ENCODE data around the gene TNFRSF1B. TPM values are rescaled to one million over a fixed set of nuclear protein-coding genes. Genes with fewer than 3 reads are reported as not detected.

TNFRSF1B gene
- total RNA-seq, 1 donor from 2014 or later = 5.1 TPM

DNA sequence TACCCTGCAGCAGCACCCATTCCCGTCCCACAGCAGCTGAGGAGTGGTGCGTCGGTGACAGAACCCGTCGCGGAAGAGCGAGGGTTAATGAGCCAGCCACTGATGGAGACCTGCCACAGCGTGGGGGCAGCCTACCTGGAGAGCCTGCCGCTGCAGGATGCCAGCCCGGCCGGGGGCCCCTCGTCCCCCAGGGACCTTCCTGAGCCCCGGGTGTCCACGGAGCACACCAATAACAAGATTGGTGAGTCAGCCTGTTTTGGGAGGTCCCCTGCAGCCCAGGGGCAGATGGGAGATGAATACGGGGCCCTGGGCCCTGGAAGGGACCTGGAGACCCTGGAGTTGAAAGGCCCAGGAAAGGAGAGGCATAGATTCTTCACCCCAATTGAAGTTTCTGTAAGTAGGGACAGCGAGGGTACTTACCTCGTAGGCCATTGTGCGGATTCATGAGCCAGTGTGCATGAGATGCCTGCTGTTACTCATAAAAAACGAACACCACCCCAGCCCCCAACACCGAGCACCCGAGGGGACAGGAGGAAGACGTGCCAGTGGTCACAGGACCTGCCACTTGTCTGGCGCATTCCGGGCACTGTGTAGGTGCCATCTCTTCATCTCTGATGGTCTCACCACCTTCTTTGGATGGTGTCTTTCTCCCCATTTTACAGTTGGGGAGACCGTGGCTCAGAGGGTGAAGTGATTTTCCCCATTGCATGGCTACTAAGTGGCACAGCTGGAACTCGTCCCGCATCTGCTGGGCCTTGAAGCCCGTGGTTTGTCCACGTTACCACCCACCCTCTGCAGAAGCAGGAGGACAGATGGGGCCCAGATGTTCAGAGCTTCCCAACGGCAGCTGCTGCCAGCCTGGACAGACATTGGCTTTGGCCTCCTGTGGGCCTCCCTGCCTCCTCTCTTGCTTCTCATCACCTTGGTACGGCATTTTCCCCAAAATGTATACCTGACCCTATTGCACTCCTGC is 28.3 kb upstream of the TNFRSF1B start:
- Mint-ChIP-seq H3K4me1 (ENCODE audit: low read depth, unreplicated experiment) (peaks cover 10% of the 10 kb centered on the region), H3K9me3 (ENCODE audit: unreplicated experiment) (peaks cover 4% of the 10 kb centered on the region), H3K36me3 (ENCODE audit: unreplicated experiment) (no peaks in the 10 kb centered on the region), H3K27ac (ENCODE audit: unreplicated experiment) (no peak overlapping the region), H3K4me3 (ENCODE audit: unreplicated experiment) (no peak overlapping the region), H3K27me3 (ENCODE audit: unreplicated experiment) (peaks cover 7% of the 10 kb centered on the region)
- TF ChIP-seq, protein P1, sequence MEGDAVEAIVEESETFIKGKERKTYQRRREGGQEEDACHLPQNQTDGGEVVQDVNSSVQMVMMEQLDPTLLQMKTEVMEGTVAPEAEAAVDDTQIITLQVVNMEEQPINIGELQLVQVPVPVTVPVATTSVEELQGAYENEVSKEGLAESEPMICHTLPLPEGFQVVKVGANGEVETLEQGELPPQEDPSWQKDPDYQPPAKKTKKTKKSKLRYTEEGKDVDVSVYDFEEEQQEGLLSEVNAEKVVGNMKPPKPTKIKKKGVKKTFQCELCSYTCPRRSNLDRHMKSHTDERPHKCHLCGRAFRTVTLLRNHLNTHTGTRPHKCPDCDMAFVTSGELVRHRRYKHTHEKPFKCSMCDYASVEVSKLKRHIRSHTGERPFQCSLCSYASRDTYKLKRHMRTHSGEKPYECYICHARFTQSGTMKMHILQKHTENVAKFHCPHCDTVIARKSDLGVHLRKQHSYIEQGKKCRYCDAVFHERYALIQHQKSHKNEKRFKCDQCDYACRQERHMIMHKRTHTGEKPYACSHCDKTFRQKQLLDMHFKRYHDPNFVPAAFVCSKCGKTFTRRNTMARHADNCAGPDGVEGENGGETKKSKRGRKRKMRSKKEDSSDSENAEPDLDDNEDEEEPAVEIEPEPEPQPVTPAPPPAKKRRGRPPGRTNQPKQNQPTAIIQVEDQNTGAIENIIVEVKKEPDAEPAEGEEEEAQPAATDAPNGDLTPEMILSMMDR (IDR thresholded peaks at IDR 0.05; ENCODE audit: partially characterized antibody, unreplicated experiment) = no peak
- no peak for DNase-seq

DNA sequence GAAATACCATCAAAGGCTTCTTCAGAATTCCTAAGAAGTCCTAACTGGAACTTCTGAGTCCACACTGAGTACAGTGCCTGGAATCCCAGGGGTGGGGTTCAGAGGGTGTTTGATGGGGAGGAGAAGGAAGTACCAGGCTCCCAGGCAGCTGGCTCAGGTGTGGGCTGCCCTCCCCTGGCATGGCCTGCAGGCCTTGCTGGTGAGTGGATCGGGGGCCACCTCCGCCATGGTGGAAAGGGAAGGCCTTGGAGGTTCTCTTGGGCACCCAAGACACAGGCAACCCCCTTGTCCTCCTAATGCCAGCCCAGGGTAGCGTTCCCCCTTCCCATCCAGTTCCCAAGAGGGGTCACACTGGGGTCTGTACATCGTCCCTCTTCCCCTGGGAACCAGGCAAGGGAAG is 26.8 kb upstream of the TNFRSF1B start:
- Mint-ChIP-seq H3K36me3 (ENCODE audit: unreplicated experiment) (no peaks in the 10 kb centered on the region), H3K27ac (ENCODE audit: unreplicated experiment) (no peak overlapping the region), H3K27me3 (ENCODE audit: unreplicated experiment) (peaks cover 7% of the 10 kb centered on the region), H3K9me3 (ENCODE audit: unreplicated experiment) (peaks cover 3% of the 10 kb centered on the region), H3K4me1 (ENCODE audit: low read depth, unreplicated experiment) (peaks cover 10% of the 10 kb centered on the region), H3K4me3 (ENCODE audit: unreplicated experiment) (no peak overlapping the region)
- DNase-seq = no peak
- TF ChIP-seq, protein P1 (IDR thresholded peaks at IDR 0.05; ENCODE audit: partially characterized antibody, unreplicated experiment) = no peak

DNA sequence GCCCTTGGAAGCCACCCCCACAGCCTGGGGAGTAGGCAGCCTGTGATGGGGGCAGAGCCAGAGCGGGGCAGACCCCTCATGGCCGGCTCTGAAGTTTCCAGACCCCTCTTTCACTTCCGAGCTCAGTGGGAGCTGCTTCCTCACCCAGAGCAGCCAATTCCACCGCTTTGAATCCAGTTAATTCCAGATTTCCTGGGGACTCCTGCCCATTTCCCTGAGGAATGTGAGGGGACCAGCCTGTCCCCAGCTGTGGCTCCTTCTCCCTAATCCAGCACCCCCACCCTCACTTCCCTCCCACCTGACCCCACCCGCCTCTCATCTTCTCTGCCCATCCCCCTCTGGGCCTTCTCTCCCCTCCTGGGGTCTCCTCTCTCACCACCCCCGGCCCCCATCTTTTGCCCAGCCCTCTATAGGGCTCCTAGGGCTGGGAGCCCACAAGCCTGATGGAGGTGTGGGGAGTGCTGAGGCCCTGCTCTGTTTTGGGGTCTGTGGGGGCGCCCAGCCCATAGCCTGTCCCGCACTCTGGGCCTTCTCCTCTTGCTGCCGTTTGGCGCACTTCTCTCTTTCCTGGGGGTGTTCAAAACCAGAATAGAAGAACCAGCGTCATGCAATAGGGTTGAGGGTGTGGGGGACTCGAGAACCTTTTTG is 26.2 kb upstream of the TNFRSF1B start:
- H3K27me3 Mint-ChIP-seq (ENCODE audit: unreplicated experiment) = peaks cover 7% of the 10 kb centered on the region
- H3K4me1 Mint-ChIP-seq (ENCODE audit: low read depth, unreplicated experiment) = peaks cover 10% of the 10 kb centered on the region
- peak; percentile 8 for DNase-seq
- peaks cover 3% of the 10 kb centered on the region for H3K9me3 Mint-ChIP-seq (ENCODE audit: unreplicated experiment)
- TF ChIP-seq, protein P1 (IDR thresholded peaks at IDR 0.05; ENCODE audit: partially characterized antibody, unreplicated experiment) = no peak
- H3K36me3 Mint-ChIP-seq (ENCODE audit: unreplicated experiment) = no peaks in the 10 kb centered on the region
- H3K27ac Mint-ChIP-seq (ENCODE audit: unreplicated experiment) = no peak overlapping the region
- H3K4me3 Mint-ChIP-seq (ENCODE audit: unreplicated experiment) = no peak overlapping the region

DNA sequence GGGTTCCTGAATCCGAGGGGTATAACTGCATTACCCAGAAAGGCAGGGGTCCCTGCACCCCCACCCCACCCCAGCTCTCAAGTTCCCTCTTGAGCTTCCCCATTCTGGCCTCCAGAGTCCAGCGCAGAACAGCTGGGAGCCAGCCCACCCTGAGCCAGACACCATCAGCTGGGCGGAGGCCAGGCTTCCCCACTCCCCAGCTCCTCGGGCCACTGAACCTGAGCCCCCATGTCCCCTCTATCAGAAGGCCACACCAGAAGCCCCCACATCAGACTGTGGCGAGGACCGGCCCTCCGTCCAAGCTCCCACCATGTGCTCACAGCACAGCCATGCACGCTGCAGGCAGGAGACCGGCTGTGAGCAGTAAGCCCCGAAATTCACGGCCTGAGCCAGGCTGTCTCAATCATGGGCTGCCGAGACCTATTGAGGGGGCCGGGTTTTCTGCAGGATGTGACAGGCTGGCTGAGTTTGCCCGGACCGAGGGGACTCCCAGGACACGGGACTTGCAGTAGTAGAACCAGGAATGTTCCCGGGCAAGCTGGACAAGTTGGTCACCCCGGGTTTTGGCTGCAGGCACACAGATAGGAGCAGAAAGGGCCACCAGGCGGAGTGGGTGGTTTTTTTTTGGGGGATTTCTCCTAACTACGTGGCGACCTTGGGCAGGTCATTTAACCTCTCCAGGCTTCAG is 25.5 kb upstream of the TNFRSF1B start:
- TF ChIP-seq, protein P1 (IDR thresholded peaks at IDR 0.05; ENCODE audit: partially characterized antibody, unreplicated experiment) = no peak
- peak; percentile 22 for DNase-seq
- Mint-ChIP-seq H3K27ac (ENCODE audit: unreplicated experiment) (no peak overlapping the region), H3K27me3 (ENCODE audit: unreplicated experiment) (peaks cover 7% of the 10 kb centered on the region), H3K4me1 (ENCODE audit: low read depth, unreplicated experiment) (peaks cover 7% of the 10 kb centered on the region), H3K36me3 (ENCODE audit: unreplicated experiment) (no peaks in the 10 kb centered on the region), H3K9me3 (ENCODE audit: unreplicated experiment) (peaks cover 3% of the 10 kb centered on the region), H3K4me3 (ENCODE audit: unreplicated experiment) (no peak overlapping the region)
